Calu3 (cell line): ENCODE measurements around the gene TMA7B. TPM values are rescaled to one million over a fixed set of nuclear protein-coding genes. Genes with fewer than 3 reads are reported as not detected.

Source experiments
- BruUV-seq: library from RNA; stranded (reverse); fragments of 400-500 nt; replicated peaks from 2 replicates; lab custom pipeline; 2021; lab: Mats Ljungman, UMichigan
- CTCF ChIA-PET: fragments of 300-600 bp; sonication (Branson Sonifier 250); formaldehyde crosslinking; loops from one replicate; lab custom pipeline; 2022; ENCODE audit warnings: antibody characterized with exemption; lab: Charles Lee
- DNase-seq: peaks from one replicate; pipeline ENCODE4 v3.0.0; 2022
- H3K27ac Mint-ChIP-seq: one replicate; pipeline ENCODE4 v1.8.0; 2022; ENCODE audit warnings: mixed read lengths; ENCODE audit not compliant: unreplicated experiment
- H3K27me3 Mint-ChIP-seq: one replicate; pipeline ENCODE4 v1.8.0; 2022; ENCODE audit warnings: mixed read lengths; ENCODE audit not compliant: unreplicated experiment
- H3K36me3 Mint-ChIP-seq: one replicate; pipeline ENCODE4 v1.8.0; 2022; ENCODE audit warnings: mild to moderate bottlenecking, moderate library complexity, mixed read lengths; ENCODE audit not compliant: insufficient read depth, unreplicated experiment
- H3K4me1 Mint-ChIP-seq: one replicate; pipeline ENCODE4 v1.8.0; 2022; ENCODE audit warnings: mild to moderate bottlenecking, low read depth, mixed read lengths; ENCODE audit not compliant: unreplicated experiment
- H3K4me3 Mint-ChIP-seq: one replicate; pipeline ENCODE4 v1.8.0; 2022; ENCODE audit warnings: mild to moderate bottlenecking, low read depth, moderate library complexity, mixed read lengths; ENCODE audit not compliant: unreplicated experiment
- H3K9me3 Mint-ChIP-seq: one replicate; pipeline ENCODE4 v1.8.0; 2022; ENCODE audit warnings: low read depth, mixed read lengths; ENCODE audit not compliant: unreplicated experiment
- intact Hi-C: fragments of 100-400 bp; cut with micrococcal nuclease; formaldehyde crosslinking; loops from one replicate; pipeline ENCODE4 v1.10.0; 2022; ENCODE audit not compliant: unreplicated experiment
- total RNA-seq: library from RNA; stranded (reverse); gene quantifications from 2 replicates; pipeline ENCODE4 v1.2.3, GENCODE V29; 2022
- TF ChIP-seq, protein P1 (sequence below): fragments of 200-600 bp; IDR thresholded peaks from one replicate; pipeline ENCODE4 v1.8.0; 2022; ENCODE audit warnings: antibody characterized with exemption; ENCODE audit not compliant: unreplicated experiment

The TMA7B gene
- total RNA-seq, 1 experiment from 2014 or later, result not detected

GRCh38 chr22:39914584-39914983 is 45.6 kb upstream of the TMA7B start:
- TF ChIP-seq, protein P1, sequence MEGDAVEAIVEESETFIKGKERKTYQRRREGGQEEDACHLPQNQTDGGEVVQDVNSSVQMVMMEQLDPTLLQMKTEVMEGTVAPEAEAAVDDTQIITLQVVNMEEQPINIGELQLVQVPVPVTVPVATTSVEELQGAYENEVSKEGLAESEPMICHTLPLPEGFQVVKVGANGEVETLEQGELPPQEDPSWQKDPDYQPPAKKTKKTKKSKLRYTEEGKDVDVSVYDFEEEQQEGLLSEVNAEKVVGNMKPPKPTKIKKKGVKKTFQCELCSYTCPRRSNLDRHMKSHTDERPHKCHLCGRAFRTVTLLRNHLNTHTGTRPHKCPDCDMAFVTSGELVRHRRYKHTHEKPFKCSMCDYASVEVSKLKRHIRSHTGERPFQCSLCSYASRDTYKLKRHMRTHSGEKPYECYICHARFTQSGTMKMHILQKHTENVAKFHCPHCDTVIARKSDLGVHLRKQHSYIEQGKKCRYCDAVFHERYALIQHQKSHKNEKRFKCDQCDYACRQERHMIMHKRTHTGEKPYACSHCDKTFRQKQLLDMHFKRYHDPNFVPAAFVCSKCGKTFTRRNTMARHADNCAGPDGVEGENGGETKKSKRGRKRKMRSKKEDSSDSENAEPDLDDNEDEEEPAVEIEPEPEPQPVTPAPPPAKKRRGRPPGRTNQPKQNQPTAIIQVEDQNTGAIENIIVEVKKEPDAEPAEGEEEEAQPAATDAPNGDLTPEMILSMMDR, result no peak
- Mint-ChIP-seq H3K4me1 (no peaks in the 10 kb centered on the region), H3K36me3 (no peaks in the 10 kb centered on the region), H3K27me3 (peaks cover 92% of the 10 kb centered on the region), H3K27ac (no peak overlapping the region), H3K9me3 (no peaks in the 10 kb centered on the region), H3K4me3 (no peak overlapping the region)
- CTCF ChIA-PET, result no interaction called here
- intact Hi-C loops, result no loop called here
- BruUV-seq, result no TSS peak
- DNase-seq, result no peak

GRCh38 chr22:39915295-39915726 is 44.9 kb upstream of the TMA7B start:
- Mint-ChIP-seq H3K4me1 (no peaks in the 10 kb centered on the region), H3K27me3 (peaks cover 92% of the 10 kb centered on the region), H3K36me3 (no peaks in the 10 kb centered on the region), H3K9me3 (no peaks in the 10 kb centered on the region), H3K4me3 (no peak overlapping the region), H3K27ac (no peak overlapping the region)
- TF ChIP-seq, protein P1, result no peak
- CTCF ChIA-PET, result interaction anchor here (0.6 kb wide), 1 partner anchor 11 kb away, joined by 3 read pairs; no protein-coding TSS in a partner anchor
- intact Hi-C loops, result no loop called here
- DNase-seq, result no peak
- no TSS peak for BruUV-seq

DNA sequence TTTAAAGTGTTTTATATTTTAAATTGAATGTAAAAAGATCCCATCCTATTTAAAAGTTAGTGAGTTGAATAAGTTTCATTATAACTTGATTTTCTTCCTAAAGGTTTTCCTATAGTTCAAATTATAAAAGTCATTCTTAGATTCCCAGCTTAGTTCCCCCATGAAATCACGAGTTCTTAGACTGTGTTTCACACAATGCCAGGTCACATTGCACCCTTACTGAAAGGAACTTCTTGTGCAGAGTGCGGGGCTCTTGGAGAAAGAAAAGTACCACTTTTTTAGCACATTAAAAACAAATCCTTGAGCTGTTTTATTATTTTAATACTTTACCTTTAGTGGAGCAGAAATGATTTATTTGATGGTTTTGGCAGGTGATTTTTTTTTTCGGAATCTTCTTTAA is 43.7 kb upstream of the TMA7B start:
- intact Hi-C loops, result no loop called here
- H3K4me1 Mint-ChIP-seq, result no peaks in the 10 kb centered on the region
- H3K27me3 Mint-ChIP-seq, result peaks cover 92% of the 10 kb centered on the region
- H3K36me3 Mint-ChIP-seq, result no peaks in the 10 kb centered on the region
- no peak for DNase-seq
- BruUV-seq, result no TSS peak
- TF ChIP-seq, protein P1, result no peak
- H3K9me3 Mint-ChIP-seq, result no peaks in the 10 kb centered on the region
- CTCF ChIA-PET, result interaction anchor here (0.7 kb wide), 1 partner anchor 31 kb away, joined by 5 read pairs; no protein-coding TSS in a partner anchor
- H3K27ac Mint-ChIP-seq, result no peak overlapping the region
- no peak overlapping the region for H3K4me3 Mint-ChIP-seq

DNA sequence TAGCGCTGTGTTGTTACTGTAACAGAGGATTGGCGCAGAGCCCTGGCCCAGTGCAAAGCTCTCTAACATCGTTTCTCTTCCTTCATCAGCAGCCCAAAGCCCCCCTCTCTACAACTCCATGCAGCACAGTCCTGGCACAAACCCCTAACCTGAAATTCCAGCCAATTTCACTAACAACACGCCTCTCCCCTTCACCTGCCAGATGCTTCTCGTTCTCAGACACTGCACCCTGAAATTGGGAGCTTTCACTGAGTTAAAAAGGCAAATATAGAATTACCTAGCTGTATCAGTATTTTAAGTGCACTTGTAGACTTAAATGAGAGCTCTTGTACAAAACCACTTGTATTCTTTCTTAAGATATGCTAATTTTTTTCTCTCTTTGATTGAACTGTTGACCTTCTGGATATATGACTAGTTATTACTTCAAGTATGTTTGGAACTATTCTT is 43.0 kb upstream of the TMA7B start:
- CTCF ChIA-PET, result interaction anchor here (0.6 to 0.7 kb wide), 2 partner anchors 157 to 415 kb away, joined by 3 read pairs; partner anchors contain the start of gene MIEF1
- no peak for DNase-seq
- Mint-ChIP-seq H3K27ac (no peak overlapping the region), H3K9me3 (no peaks in the 10 kb centered on the region), H3K4me3 (no peak overlapping the region), H3K36me3 (no peaks in the 10 kb centered on the region), H3K27me3 (peaks cover 92% of the 10 kb centered on the region), H3K4me1 (no peaks in the 10 kb centered on the region)
- TF ChIP-seq, protein P1, result no peak
- intact Hi-C loops, result no loop called here
- no TSS peak for BruUV-seq
